Adrenal gland (tissue), 12 donors: ENCODE measurements around the gene RRP1. TPM values are rescaled to one million over a fixed set of nuclear protein-coding genes. Genes with fewer than 3 reads are reported as not detected.
A peak's percentile ranks its signal among the peaks of the same experiment; 100 is the strongest.

Source experiments
- DNase-seq, 7 donors: peaks; one replicate each; pipeline ENCODE4 v3.0.0-alpha.2; 2019 to 2020
- H3K27ac ChIP-seq, 5 donors: fragments of 200-600 bp; sonication (generic) in 4 of 5; 1 replicate in 3 of 5; 2 replicates in 2 of 5; pipeline versions ENCODE4 v1.5.1 to v1.8.0; 2016 to 2020; ENCODE audit warnings: mild to moderate bottlenecking in 1 of 5
- H3K27me3 ChIP-seq: fragments of 200-600 bp; 2 replicates; pipeline ENCODE4 v1.8.0; 2021
- H3K36me3 ChIP-seq, 2 donors: fragments of 200-600 bp; replicated peaks in 1 of 2; 1 replicate in 1 of 2; 2 replicates in 1 of 2; pipeline versions ENCODE4 v1.5.1 to v1.8.0; 2018 to 2022
- H3K4me1 ChIP-seq, 2 donors: fragments of 200-600 bp; replicated peaks in 1 of 2; 1 replicate in 1 of 2; 2 replicates in 1 of 2; pipeline versions ENCODE4 v1.5.1 to v1.8.0; 2018 to 2021
- H3K4me3 ChIP-seq, 4 donors: fragments of 200-600 bp; sonication (generic) in 3 of 4; one replicate each; pipeline ENCODE4 v1.5.1; 2016 to 2018
- H3K9me3 ChIP-seq, 3 donors: fragments of 200-600 bp; sonication (generic) in 1 of 3; replicated peaks in 1 of 3; 1 replicate in 2 of 3; 2 replicates in 1 of 3; pipeline versions ENCODE4 v1.5.1 to v1.8.0; 2016 to 2021
- CTCF ChIP-seq, 6 experiments: fragments of 450-650 bp in 4 of 6; fragments of 200-600 bp in 2 of 6; sonication (generic) in 1 of 6; IDR thresholded peaks; 1 replicate in 5 of 6; 2 replicates in 1 of 6; pipeline versions ENCODE4 v1.5.1 to v1.8.0; 2016 to 2021; ENCODE audit warnings: antibody characterized with exemption in 6 of 6, mild to moderate bottlenecking in 2 of 6, moderate library complexity in 1 of 6
- POLR2A ChIP-seq, 2 donors: fragments of 450-650 bp; IDR thresholded peaks; one replicate each; pipeline ENCODE4 v1.6.1; 2017; ENCODE audit warnings: antibody characterized with exemption in 2 of 2, mild to moderate bottlenecking in 2 of 2, moderate library complexity in 1 of 2
- WGBS, 4 donors: extraction: QIAGEN DNeasy Blood & Tissue Kit in 2 of 4; methylation state at CpG; one replicate each; pipeline versions ENCODE4 v1.1.5 to v1.1.7; 2013 to 2017; 5-methylcytosine and 5-hydroxymethylcytosine counted together
- intact Hi-C, 2 donors: fragments of 100-400 bp; cut with DNase I; formaldehyde crosslinking; loops; one replicate each; pipeline versions ENCODE4 v1.14.1 to v1.15.0; 2022 to 2023
- polyA plus RNA-seq, 3 donors: library from polyadenylated mRNA; stranded (reverse); fragments of 200-250 nt in 2 of 3; fragments of 350-450 nt in 1 of 3; fragmentation: Illumina TruSeq in 1 of 3; extraction: RNeasy Lipid Tissue Mini Kit (QIAGEN cat#74804) in 1 of 3; gene quantifications; one replicate each; pipeline ENCODE4 v1.2.3, GENCODE V29; 2013 to 2014
- total RNA-seq, 9 donors: library from RNA; depleted of rRNA in 4 of 9; stranded (reverse); fragments of >200 nt in 4 of 9; fragments of 120-200 nt in 1 of 9; fragmentation: NEBNext Ultra II Directional in 1 of 9; extraction: Animal tissue kit (Norgen Biotek cat#: 25700) in 1 of 9; gene quantifications; one replicate each; pipeline versions ENCODE4 v1.1.0 to v1.2.4, GENCODE V29; 2013 to 2023
- donor health status: healthy with polysubstance abuse.
- donor health status: Bipolar disorder and iron deficiency.
- donor health status: DM: yes; HTN: yes; CAD: no.
- donor health status: DM: no; HTN: no; CAD: no.
- donor health status: DM: no; HTN: no; CAD: no.
- donor health status: DM: yes; HTN: yes; CAD: no.

Gene RRP1
- total and polyA plus RNA-seq, 12 donors, result 12.8 to 29.8 (median 19.8) TPM

GRCh38 chr21:43755820-43756594 lies 33.4 kb upstream of the RRP1 start:
- 95 to 96% (median 96%) methylated on average over 36 to 37 of the region's 37 CpGs for WGBS, 4 donors
- Histone ChIP-seq H3K36me3 (peaks cover 0 to 70% of the 10 kb centered on the region in 2 donors), H3K4me3 (no peak overlapping the region), H3K9me3 (no peaks in the 10 kb centered on the region), H3K27ac (peak overlapping the region in 1 of 5 donors; percentile 13), H3K4me1 (peaks cover 6 to 21% of the 10 kb centered on the region in 2 donors), H3K27me3 (no peaks in the 10 kb centered on the region)
- no peak for DNase-seq
- TF ChIP-seq CTCF (IDR thresholded peaks at IDR 0.05) (no peak), POLR2A (IDR thresholded peaks at IDR 0.05) (no peak)
- intact Hi-C loops, result no loop called here

- DNase-seq, result peak in 5 of 7 donors; percentile 43 to 66 (median 59)
These were observed 31.8 kb upstream of the RRP1 start for GRCh38 chr21:43757601-43758000.

GRCh38 chr21:43758111-43758641 lies 31.2 kb upstream of the RRP1 start:
- peaks cover 0 to 61% of the 10 kb centered on the region in 2 donors for H3K36me3 ChIP-seq
- peaks cover 6 to 21% of the 10 kb centered on the region in 2 donors for H3K4me1 ChIP-seq
- peak overlapping the region; percentile 26 to 82 (median 36) for H3K27ac ChIP-seq
- intact Hi-C loops, result no loop called here
- TF ChIP-seq CTCF (IDR thresholded peaks at IDR 0.05) (peak in 1 of 6 experiments; percentile 3), POLR2A (IDR thresholded peaks at IDR 0.05) (peak in 1 of 2 donors; percentile 15)
- H3K9me3 ChIP-seq, result no peaks in the 10 kb centered on the region
- H3K27me3 ChIP-seq, result no peaks in the 10 kb centered on the region
- 28 to 39% (median 35%) methylated on average over 12 to 18 of the region's 18 CpGs for WGBS, 4 donors
- peak overlapping the region in 2 of 4 donors; percentile 8 to 9 for H3K4me3 ChIP-seq
- peak in 6 of 7 donors; percentile 53 to 71 (median 66) for DNase-seq

More at GRCh38 chr21:43757601-43758000, 31.8 kb upstream of the RRP1 start:
- peaks cover 6 to 21% of the 10 kb centered on the region in 2 donors for H3K4me1 ChIP-seq
- H3K4me3 ChIP-seq, result peak overlapping the region in 1 of 4 donors; percentile 9
- 46 to 73% (median 60%) methylated on average over 6 to 16 of the region's 16 CpGs for WGBS, 4 donors
- TF ChIP-seq CTCF (IDR thresholded peaks at IDR 0.05), result no peak
- TF ChIP-seq POLR2A (IDR thresholded peaks at IDR 0.05), result no peak
- no peaks in the 10 kb centered on the region for H3K27me3 ChIP-seq
- peaks cover 0 to 66% of the 10 kb centered on the region in 2 donors for H3K36me3 ChIP-seq
- H3K27ac ChIP-seq, result peak overlapping the region; percentile 26 to 82 (median 36)
- intact Hi-C loops, result no loop called here
- no peaks in the 10 kb centered on the region for H3K9me3 ChIP-seq

- H3K27me3 ChIP-seq, result no peaks in the 10 kb centered on the region
- peaks cover 6 to 21% of the 10 kb centered on the region in 2 donors for H3K4me1 ChIP-seq
- DNase-seq, result no peak
- WGBS, 4 donors, result 71 to 82% (median 72%) methylated on average over 7 to 10 of the region's 10 CpGs
- H3K27ac ChIP-seq, result peak overlapping the region in 4 of 5 donors; percentile 34 to 82 (median 56)
- H3K4me3 ChIP-seq, result no peak overlapping the region
- H3K36me3 ChIP-seq, result peaks cover 0 to 54% of the 10 kb centered on the region in 2 donors
- intact Hi-C loops, result no loop called here
- TF ChIP-seq CTCF (IDR thresholded peaks at IDR 0.05) (no peak), POLR2A (IDR thresholded peaks at IDR 0.05) (no peak)
- no peaks in the 10 kb centered on the region for H3K9me3 ChIP-seq
These were observed 30.6 kb upstream of the RRP1 start for GRCh38 chr21:43758811-43759210.
